NAMALWA (cell line): ENCODE data around the gene ZKSCAN1.

Experiments
- DNase-seq: peaks from one replicate; pipeline ENCODE4 v3.0.0-alpha.2; 2015; ENCODE audit warnings: low spot score

The ZKSCAN1 gene

DNA sequence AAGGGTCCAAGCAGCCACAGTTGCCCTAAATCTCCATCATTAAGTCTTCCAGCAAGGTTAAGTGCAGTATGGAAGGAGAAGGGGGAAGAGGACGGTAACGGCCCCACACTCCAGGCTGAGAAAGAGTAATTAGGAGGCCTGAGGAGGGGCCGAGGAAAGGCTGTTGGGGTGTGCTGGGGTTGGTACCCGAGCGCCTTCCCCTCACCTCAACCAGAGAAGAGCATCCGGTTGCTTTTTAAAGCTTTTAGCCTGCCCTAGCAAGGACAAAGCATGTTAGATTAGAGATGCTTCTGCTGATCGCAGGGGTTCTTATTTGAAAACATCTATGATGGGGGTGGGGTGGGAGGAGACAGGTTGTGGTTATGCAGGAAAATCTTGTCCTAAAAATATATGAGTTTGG, 25.2 kb downstream of the ZKSCAN1 start:
- no peak for DNase-seq

DNA sequence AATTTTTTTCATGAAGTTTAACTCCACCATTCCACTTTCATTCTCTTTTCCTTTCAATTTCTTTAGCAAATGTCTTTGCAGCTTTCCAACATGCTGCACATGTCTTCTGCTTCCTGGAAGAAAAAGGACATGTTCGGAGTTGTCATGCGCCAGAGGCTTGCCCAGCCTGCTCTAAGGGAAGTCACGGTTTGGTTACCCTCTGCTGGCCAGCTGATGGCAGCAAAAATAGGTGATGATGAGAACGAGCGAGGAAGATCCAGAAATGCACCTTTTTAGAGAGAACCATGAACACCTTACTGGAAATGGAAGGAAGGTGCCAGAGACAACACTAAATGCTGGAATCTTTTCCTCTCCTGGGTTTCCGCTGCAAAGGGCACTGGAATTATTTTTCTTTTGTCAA, 29.3 kb downstream of the ZKSCAN1 start:
- DNase-seq, result peak; percentile 34

DNA sequence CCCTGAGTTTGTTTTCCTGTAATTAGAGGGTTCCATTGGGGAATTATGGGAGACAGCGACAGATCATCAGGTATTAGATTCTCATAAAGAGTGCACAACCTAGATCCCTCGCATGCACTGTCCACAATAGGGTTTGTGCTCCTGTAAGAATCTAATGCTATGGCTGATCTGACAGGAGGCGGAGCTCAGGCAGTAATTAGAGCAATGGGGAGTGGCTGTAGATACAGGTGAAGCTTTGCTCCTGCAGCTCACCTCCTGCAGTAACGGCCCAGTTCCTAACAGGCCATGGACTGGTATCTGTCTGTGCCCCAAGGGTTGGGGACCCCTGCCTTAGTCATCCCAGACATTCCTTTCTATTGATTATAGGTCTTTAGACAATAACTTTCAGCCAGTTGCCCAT, 33.3 kb downstream of the ZKSCAN1 start:
- DNase-seq, result peak; percentile 42

DNA sequence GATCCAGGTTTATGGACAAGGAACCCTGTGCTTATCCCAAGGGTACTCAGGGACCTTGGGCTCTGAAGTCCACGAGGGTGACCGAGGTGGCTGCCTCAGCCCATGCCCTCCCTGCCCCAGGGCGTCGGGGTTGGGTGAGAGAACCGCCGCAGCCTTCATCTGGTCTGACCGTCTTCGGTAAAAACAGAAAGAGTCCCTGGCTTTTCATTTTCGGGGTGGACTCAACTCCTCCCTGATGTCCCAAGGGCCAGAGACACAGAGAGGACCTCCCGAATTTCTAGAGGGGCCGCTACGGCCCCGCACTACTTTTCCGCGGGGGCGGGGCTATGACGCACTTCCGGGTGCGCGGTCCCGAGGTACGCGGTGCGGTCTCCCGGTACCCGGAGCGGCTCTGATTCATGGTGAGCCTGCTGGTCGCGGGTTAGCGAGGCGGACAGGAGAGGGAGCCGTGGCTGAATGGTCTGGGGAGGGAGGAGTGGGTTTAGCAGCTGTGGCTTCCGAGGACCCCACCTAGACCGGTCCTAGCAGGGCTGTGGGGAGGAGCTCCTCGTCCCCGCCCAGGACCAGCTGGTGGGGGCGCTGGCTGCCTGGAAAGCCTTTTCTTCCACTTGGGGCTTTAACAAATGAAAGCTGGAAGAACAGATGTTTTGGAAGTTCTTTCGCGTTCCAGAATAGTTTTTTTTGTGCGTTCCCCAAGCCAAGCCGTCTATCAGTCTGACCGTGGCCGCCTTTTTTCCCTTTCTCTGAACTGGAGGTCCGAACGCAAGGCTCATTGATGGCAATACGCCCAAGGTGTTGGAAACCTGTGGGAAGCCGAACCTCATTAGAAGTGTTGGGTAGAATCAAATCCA, 34.3 kb downstream of the ZKSCAN1 start, which contains the start of gene ZSCAN21:
ZSCAN21 (plus strand) TSS at position 334 of the 851 bp plus-strand sequence. CDS start 7,233 bp downstream, outside the sequence.
- DNase-seq, result peak; percentile 87

DNA sequence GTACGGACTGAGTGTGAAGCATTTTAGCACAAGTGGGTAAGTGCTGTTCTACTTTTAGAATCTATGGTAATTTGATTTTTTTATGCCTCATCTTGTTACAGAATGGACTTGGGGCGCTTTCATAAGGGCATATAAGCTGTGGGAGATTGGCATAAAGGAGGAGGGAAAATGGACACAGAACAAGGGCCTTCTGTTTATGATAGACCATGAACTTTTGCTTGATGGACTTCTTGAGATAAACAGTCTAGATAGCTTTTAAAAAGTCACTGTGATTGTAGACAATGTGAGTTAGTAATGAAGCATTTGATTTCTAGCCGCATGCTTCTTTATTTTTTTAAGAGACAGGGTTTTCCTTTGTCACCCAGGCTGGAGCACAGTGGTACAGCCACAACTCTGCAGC, 36.2 kb downstream of the ZKSCAN1 start:
- no peak for DNase-seq

DNA sequence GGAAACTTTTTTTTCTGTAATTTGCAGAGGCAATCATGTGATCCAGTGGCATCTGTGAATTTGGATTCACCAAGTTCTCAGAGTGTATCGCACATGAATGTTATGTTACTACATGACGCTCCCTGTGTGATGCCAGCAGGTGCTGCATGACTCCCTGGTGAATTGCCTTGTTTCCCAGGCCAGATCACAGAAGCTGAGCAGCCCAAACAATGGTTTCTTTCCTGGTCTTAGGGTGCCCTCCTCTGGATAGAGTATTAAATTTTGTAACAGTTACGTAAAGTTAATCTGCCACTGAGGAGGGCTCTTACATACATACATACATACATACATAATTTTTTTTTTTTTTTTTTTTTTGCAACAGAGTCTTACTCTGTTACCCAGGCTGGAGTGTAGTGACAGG, 37.8 kb downstream of the ZKSCAN1 start:
- DNase-seq, result peak; percentile 89

DNA sequence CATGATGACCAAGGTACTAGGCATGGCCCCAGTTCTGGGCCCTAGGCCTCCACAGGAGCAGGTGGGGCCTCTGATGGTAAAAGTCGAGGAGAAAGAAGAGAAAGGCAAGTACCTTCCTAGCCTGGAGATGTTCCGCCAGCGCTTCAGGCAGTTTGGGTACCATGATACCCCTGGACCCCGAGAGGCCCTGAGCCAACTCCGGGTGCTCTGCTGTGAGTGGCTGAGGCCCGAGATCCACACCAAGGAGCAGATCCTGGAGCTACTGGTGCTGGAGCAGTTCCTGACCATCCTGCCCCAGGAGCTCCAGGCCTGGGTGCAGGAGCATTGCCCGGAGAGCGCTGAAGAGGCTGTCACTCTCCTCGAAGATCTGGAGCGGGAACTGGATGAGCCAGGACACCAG, 41.6 kb downstream of the ZKSCAN1 start:
- no peak for DNase-seq

DNA sequence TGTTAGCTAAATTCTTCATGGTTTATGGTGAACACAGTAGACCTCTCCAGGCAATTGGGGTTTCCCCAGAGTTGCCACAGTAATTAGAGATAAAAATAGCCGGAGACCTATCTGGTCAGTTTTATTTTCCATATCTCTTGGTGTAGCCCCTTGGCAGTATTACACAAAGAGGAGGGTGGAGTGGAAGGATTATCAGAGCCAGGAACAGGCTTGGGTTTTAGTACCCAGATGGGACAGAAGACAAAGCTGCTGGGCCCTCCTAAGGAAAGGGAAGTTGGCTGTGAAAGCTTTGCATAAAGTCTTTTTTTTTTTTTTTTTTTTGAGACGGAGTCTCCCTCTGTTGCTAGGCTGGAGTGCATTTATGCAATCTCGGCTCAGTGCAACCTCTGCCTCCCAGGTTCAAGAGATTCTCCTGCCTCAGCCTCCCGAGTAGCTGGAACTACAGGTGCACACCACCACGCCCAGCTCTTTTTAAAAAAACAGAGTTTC, 43.9 kb downstream of the ZKSCAN1 start:
- DNase-seq, result no peak

DNA sequence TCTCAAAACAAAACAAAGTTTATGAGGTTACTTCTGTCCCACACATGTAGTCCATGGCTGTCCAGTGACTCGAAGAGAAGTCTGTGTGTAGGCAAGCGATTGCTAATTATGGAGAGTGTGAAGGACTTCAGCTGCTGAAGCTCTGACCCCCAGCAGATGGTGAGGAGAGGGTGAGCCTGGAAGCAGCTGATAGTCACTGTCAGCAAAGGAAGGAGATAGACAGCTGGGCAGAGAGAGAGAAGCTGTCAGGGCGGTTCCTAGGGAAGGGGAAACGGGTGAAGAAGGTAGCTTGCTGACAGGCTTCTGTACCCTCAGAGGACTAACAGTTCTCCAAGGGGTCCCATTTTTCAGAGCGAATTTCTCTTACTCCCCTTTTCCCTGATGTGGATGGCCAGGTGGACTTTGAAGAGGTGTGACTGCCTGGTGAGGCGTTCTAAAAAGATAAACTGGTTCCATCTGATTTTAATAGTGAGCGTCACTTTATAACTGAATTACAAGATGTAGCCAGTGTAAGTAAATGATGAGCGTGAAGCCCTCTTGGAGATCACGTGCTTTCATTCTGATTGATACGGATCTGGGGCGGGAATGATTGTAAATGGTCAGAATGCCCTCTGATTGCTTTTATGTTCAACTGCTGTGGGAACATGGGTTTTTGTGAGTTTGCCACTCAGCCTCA, 46.3 kb downstream of the ZKSCAN1 start:
- no peak for DNase-seq

DNA sequence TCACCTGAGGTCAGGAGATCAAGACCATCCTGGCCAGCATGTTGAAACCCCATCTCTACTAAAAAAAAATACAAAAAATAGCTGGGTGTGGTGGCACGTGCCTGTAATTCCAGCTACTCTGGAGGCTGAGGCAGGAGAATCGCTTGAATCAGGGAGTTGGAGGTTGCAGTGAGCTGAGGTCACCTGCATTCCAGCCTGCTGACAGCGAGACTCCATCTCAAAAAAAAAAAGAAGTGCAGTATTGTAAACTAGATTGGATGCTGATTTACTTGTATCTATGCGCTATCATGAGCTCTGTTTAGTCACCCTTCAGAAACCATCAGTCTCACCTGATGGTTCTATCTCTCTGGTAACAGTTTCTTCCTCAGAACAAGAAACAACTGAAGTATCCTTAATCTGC, 48.0 kb downstream of the ZKSCAN1 start:
- no peak for DNase-seq

DNA sequence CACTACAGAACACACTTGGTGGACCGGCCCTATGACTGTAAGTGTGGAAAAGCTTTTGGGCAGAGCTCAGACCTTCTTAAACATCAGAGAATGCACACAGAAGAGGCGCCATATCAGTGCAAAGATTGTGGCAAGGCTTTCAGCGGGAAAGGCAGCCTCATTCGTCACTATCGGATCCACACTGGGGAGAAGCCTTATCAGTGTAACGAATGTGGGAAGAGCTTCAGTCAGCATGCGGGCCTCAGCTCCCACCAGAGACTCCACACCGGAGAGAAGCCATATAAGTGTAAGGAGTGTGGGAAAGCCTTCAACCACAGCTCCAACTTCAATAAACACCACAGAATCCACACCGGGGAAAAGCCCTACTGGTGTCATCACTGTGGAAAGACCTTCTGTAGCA, 48.8 kb downstream of the ZKSCAN1 start:
- DNase-seq, result no peak

DNA sequence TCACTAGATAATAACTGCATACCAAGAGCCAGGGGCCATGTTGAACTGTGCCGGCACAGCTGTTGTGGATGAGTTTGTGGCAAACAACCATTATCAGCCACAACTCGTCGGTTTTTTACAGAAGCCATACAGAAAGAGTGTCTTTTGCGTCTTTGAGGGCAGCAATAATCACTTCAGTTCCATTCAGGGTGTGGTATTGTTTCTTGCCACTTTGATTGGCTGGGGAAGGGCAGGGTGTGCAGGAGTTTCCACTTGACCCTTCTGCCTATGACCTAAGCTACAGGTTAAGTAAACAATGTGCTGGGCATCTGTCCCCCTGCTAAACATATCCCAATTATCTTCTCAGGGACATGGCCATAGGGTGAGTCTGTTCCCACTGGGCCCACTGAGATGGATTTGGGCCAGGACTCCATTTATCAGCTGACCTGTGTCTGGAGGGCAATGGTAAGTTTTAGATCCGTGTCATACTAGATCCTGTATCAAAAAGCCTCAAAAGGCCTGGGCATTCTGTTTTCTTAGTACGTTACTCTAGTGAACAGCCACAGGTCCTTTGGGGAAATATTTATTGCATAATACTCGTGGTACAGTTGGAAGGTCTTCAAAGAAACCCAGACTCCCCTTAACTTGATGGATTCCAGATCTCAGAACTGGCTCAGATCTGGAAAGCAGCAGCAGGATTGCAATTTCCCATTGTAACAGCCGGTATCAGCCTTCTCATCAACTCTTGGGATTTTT, 50.2 kb downstream of the ZKSCAN1 start:
- no peak for DNase-seq

DNA sequence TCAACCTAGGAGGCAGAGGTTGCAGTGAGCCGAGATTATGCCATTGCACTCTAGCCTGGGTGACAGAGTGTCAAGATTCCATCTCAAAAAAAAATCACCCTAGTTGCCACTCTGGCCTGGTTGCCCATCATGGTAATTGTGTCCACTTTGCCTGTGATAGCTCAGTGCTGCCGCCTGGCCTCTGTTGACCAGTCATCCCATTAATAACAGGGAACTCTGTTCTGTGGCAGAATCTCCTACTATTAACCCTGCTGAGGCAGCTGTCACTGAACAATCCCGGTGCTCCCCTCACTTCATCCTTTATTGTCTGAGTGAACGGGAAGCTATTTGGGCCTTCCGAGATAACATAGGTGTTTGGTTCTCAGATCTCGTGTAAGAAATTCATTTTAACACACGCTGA, 51.6 kb downstream of the ZKSCAN1 start:
- no peak for DNase-seq

DNA sequence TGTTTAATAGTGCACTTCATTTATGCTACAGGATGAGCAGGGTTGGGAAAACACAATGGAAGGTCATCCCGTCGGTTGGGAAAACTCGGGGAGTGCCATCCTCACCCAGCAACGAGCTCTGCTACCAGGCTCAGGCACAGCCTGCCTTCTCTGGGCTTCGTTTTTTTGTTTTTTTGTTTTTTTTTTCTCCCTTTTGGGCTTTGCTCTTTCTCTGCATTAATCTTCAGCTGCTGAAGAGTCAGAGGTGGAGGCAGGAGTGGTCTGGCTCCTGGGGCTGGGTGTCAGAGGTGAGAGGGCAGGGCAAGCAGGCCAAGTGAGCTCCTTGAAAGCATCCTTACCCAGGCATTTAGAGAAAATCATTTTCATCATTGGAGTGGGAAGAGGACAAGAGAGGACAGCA, 54.6 kb downstream of the ZKSCAN1 start:
- DNase-seq, result no peak

DNA sequence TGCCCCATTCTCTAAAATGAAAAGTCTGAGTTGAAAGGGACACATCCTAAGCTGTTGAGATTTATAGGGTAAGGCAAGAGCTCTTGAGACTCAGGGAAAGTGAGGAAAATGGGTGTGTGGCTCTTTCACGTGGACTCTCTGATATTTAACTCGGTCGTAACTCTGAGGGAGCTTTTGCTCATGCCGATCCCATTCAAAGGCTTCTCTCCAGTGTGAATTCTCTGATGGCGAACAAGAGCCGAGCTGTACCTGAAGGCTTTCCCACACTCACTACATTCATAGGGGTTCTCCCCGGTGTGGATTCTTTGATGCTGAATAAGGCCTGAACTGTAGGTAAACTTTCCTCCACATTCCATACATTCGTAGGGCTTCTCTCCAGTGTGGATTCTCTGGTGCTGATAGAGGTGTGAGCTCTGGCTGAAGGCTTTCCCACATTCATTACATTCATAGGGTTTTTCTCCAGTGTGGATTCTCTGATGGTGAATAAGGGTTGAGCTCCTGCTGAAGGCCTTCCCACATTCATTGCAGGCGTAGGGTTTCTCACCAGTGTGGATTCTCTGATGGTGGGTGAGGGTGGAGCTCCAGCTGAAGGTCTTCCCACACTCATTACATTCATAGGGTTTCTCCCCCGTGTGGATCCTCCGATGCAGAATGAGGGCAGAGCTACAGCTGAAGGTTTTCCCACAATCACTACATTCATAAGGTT, 55.8 kb downstream of the ZKSCAN1 start:
- no peak for DNase-seq

DNA sequence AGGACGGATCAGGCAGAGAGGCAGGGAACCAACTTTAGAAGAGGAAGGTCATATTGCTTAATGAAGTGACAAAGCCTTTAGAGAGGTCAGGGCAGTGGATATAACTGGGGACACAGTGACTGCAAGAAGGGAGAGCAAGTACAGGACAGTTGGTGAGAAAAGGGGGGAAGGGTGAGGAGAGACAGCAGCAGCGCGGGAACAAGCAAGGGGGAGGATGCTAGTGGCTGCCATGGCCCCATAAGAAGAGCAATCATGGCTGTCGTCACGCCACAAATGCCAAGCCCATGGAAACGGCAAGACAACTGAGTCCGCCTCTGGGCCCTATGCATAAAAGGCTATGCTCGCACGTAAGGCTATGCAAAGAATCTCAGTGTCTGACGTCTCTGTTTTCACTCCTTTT, 57.1 kb downstream of the ZKSCAN1 start:
- no peak for DNase-seq

DNA sequence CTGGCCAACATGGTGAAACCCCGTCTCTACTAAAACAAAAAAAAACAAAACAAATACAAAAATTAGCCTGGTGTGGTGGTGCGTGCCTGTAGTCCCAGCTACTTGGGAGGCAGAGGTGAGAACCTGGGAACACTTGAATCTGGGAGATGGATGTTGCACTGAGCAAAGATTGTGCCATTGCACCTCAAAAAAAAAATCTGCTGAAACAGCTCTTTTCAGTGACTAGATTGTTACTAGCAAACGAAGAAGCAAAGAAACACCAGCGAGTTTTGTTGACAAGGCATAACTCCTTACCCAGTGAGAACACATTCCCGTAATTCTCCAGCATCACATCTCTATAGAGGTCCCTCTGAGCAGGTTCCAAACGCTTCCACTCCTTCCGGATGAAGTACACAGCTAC, 59.4 kb downstream of the ZKSCAN1 start:
- DNase-seq, result no peak

DNA sequence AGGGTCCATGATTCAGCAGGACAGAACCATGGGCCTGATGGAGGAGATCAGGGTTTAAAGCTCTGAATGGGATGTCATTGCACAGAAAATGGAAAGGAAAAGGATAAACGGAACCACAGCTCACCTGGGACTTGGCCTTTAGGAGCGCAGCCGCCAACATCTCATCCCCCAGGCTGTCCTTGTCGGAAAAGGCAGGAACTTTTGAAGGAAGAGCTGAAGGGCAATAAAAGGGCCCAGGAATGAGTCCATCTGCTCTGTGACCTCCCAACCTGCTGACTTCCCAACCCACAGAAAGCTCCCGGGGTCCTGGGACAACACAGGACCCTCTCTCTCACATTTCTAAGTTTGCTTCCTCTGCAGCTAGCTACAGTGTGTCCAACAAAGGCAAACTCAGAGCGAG, 60.0 kb downstream of the ZKSCAN1 start:
- no peak for DNase-seq

DNA sequence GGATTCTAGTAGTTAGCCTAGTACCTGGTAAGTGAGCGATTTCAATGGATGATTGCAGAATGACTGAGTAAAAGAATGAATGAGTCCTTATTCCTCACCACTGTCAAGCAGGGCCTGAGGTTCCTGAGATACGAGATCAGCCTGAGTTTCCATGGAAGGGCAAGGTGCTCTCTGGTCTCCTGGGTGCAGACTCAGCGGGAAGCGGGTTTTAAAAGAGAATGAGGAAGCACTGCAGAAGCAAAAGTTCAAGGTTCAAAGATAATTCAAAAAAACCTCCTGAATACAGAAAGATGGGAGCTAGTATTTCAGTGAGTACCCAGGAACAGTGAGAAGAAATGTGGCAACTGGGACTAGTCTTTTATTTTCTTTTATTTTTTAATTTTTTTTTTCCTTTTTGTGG, 61.8 kb downstream of the ZKSCAN1 start:
- DNase-seq, result no peak

DNA sequence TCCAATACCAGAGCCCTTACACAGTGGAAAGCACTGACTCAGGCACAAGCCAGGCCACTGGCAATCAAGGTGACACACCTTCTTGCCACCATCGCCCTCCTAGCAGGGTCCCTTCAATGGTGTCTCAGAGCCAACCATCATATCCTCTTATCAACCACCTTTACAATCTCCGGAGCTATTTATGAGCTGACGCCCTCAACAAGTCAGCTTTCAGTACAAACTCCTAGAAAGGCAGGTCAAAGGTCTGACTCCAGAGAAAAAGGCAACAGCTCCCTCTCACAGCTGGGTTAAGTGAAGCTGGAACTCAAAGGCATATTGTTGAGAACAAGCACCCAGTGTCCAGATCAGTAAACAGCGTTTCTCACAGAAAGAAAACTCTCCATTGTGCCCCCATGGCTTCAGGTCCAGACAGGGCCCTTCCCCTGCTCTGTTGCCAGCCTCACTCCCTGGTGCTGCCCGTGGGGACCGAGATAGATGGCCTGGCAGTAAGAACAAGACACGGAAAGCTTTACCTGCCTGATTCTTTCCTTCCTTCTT, 63.7 kb downstream of the ZKSCAN1 start:
- no peak for DNase-seq

DNA sequence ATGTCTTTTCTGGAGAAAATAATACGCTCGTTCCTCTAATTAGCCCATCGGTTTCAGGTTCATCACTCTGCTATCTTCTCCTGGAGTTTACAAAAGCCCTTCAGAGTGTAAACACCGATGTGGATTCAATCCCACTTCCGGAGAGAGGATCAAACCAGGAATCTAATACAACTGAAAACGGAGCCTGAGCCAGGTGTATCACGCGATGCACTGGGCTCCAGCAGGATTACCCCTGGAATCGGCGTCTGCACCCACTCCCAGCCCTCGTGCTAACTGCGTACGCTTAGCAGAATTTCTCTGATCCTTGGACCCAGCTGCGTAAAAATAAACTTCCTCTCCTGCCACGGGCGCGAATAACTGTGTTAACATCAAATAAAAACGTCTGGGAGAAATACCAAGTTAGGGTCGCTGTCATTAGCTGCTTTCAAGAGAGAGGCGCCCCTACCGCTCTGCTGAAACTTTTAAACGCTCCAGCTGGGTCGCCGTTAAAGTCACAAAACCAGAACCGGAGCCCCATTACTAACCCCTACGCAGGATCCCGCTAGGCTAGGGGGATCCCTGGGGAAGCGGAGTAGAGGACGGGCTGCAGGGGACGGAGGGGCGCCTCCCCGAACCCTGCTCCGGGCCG, 65.6 kb downstream of the ZKSCAN1 start:
- no peak for DNase-seq
